ENCODE data around the gene BTN2A1. TPM values are rescaled to one million over a fixed set of nuclear protein-coding genes. Genes with fewer than 3 reads are reported as not detected.
A peak's percentile ranks its signal among the peaks of the same experiment; 100 is the strongest.

The BTN2A1 gene
- total RNA-seq, 2 donors from 2014 or later, result 11.5 to 24.1 TPM

- TF ChIP-seq CTCF (IDR thresholded peaks at IDR 0.05) (no peak), POLR2A (IDR thresholded peaks at IDR 0.05) (no peak)
- WGBS, result 40% methylated on average over 7 of the region's 7 CpGs
- intact Hi-C loops (cut with DNase I), result no loop called here
- Histone ChIP-seq H3K27ac (peak overlapping the region; percentile 80 to 83), H3K9me3 (no peaks in the 10 kb centered on the region), H3K4me3 (peak overlapping the region; percentile 34 to 42), H3K4me1 (replicated peaks) (no peaks in the 10 kb centered on the region), H3K27me3 (replicated peaks; ENCODE audit: insufficient read depth) (no peaks in the 10 kb centered on the region), H3K36me3 (no peaks in the 10 kb centered on the region)
- DNase-seq (ENCODE audit: low spot score), result no peak
These were observed 18.3 kb upstream of the BTN2A1 start for GRCh38 chr6:26439151-26440125.

GRCh38 chr6:26440977-26441358, 16.8 kb upstream of the BTN2A1 start:
- Histone ChIP-seq H3K36me3 (no peaks in the 10 kb centered on the region), H3K27me3 (replicated peaks; ENCODE audit: insufficient read depth) (no peaks in the 10 kb centered on the region), H3K4me1 (replicated peaks) (no peaks in the 10 kb centered on the region), H3K27ac (peak overlapping the region; percentile 80 to 83), H3K4me3 (peak overlapping the region; percentile 34 to 42), H3K9me3 (no peaks in the 10 kb centered on the region)
- WGBS, result 18% methylated on average over 2 of the region's 2 CpGs
- no peak for DNase-seq (ENCODE audit: low spot score)
- intact Hi-C loops (cut with DNase I), result no loop called here
- TF ChIP-seq CTCF (IDR thresholded peaks at IDR 0.05) (peak in 1 of 4 experiments; percentile 4), POLR2A (IDR thresholded peaks at IDR 0.05) (no peak), POLR2AphosphoS5 (IDR thresholded peaks at IDR 0.05) (no peak)

GRCh38 chr6:26441977-26442376, 15.8 kb upstream of the BTN2A1 start:
- Histone ChIP-seq H3K27me3 (replicated peaks; ENCODE audit: insufficient read depth) (no peaks in the 10 kb centered on the region), H3K4me3 (no peak overlapping the region), H3K4me1 (replicated peaks) (no peaks in the 10 kb centered on the region), H3K27ac (no peak overlapping the region), H3K9me3 (no peaks in the 10 kb centered on the region), H3K36me3 (no peaks in the 10 kb centered on the region)
- DNase-seq (ENCODE audit: low spot score), result no peak
- WGBS, result 70% methylated on average over 5 of the region's 5 CpGs
- TF ChIP-seq POLR2AphosphoS5 (IDR thresholded peaks at IDR 0.05) (no peak), CTCF (IDR thresholded peaks at IDR 0.05) (no peak), POLR2A (IDR thresholded peaks at IDR 0.05) (no peak)
- intact Hi-C loops (cut with DNase I), result no loop called here

GRCh38 chr6:26445934-26446667, 11.7 kb upstream of the BTN2A1 start:
- intact Hi-C loops (cut with DNase I), result no loop called here
- Histone ChIP-seq H3K9me3 (no peaks in the 10 kb centered on the region), H3K27me3 (replicated peaks; ENCODE audit: insufficient read depth) (no peaks in the 10 kb centered on the region), H3K36me3 (no peaks in the 10 kb centered on the region), H3K4me1 (replicated peaks) (no peaks in the 10 kb centered on the region), H3K27ac (no peak overlapping the region), H3K4me3 (no peak overlapping the region)
- DNase-seq (ENCODE audit: low spot score), result no peak
- WGBS, result 66% methylated on average over 5 of the region's 5 CpGs
- TF ChIP-seq CTCF (IDR thresholded peaks at IDR 0.05) (no peak), POLR2A (IDR thresholded peaks at IDR 0.05) (no peak), POLR2AphosphoS5 (IDR thresholded peaks at IDR 0.05) (no peak)
